Skeletal muscle cell (primary cell): Measurements from ENCODE around the gene EDIL3.

ENCODE experiments used
- DNase-seq: peaks from one replicate; pipeline ENCODE4 v3.0.0-alpha.2; 2010; ENCODE audit warnings: low read depth
- H3K4me3 ChIP-seq: 2 replicates; pipeline ENCODE4 v1.5.1; 2011; ENCODE audit warnings: low read depth, mild to moderate bottlenecking, control low read depth, low read length, moderate library complexity

EDIL3 gene, protein sequence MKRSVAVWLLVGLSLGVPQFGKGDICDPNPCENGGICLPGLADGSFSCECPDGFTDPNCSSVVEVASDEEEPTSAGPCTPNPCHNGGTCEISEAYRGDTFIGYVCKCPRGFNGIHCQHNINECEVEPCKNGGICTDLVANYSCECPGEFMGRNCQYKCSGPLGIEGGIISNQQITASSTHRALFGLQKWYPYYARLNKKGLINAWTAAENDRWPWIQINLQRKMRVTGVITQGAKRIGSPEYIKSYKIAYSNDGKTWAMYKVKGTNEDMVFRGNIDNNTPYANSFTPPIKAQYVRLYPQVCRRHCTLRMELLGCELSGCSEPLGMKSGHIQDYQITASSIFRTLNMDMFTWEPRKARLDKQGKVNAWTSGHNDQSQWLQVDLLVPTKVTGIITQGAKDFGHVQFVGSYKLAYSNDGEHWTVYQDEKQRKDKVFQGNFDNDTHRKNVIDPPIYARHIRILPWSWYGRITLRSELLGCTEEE

DNA sequence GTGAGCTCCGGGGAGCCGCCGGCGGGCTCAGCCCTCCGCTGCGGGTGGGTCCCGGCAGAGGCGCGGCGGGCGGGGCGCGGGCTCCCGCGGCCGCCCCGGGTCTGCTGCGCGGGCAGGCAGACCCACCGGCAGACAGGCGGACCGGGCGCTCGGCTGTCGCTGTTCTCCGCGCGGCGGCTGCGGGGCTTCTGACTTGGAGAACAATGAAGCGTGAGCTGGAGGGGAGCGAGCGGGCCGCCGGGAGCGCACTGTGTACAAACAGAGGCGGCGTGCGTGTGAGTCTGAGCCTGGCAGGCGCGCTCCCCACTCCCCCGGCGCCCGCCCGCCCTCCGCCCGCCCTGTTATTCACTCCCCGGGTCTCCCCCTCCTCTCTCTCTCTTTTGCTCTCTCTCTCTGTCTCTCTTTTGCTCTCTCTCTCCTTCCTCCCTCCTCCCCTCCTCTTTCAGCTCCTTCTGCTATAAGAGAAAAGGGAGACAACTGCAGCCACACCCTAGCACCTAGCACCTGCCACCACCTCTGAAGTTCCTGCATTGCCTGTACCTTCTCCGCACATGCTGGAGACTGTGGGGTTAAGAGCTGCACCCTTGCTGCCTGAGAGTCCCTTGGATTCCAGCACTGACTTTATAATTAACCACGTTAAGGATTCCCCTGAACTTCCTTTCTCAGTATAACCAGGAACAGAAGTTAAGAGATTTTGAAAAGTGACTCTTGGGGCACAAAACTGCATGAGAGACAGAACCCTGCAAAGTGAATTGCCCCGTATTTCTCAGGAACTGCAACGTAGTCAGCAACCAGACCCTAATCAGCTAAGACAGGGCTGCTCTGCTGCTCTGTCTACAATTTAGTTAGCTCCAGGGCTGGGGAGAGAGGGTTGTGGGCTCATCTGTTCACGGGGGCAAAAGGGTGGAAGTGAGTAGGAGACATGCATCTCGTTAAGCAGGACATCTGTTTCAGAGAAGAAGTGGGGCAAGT, at the start of gene EDIL3:
Gene EDIL3 (minus strand): TSS at position 277 of the 972 bp plus-strand sequence. CDS start 506 bp downstream, outside the sequence.
- H3K4me3 ChIP-seq, result peak within 1 kb of the TSS; percentile 65
- DNase-seq, result no peak

DNA sequence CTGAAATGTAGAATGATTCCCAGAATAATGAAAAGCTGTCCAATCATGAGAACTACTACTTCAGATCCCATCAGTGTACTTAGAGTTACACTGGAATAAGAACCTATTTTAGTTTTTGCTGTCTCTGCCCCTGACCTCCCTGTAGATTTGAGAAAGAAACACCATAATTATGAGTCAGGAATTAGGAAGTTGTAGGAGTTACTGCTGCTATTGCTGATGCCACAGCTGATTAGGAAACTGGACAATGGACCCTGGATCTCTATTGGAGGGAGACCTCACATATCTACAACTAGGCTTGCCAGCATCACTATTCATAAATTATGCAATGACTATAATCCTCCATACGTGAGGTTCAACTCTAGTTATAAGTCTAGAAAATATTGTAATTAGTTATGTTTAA, 48.8 kb upstream of the EDIL3 start:
- H3K4me3 ChIP-seq, result no peak overlapping the region
- peak; percentile 29 for DNase-seq

DNA sequence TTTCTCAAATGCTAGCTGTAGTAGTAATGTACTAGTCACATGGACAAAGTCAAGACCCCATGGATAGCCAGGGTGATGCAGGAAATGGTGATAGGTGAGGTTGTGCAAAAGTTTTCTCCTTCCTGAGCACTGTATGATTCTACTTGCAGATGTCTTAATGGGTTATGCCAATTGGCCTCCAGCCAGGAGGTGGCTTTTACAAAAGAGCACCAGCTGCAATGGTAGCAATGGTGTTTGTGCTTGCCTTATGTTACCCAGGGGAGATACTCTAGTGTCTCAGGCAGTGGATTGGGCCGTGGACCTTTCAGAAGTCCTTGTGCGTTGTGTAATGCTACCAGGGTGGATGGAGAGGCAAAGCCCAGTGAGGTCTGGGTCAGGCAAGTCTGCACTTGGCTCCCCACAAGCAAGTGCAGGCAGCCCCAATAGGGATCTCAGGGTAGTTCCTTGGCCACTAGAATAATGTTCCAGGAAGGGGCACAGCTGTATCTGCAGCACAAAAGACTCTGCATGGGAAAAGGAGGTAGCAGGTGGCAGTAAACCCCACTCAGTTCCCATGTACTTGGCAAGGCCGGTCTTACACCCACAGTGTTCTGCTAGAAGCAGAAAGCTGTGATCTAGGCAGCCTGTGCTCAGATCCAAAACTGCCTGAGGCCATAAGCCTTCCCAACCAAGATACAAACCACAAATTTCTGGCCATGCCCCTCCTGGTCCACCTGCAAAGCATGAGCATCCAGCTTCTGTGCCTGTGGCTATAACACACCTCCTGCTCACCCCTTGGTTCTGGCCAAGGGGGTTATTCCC, 46.4 kb upstream of the EDIL3 start:
- peak; percentile 7 for DNase-seq
- H3K4me3 ChIP-seq, result no peak overlapping the region

DNA sequence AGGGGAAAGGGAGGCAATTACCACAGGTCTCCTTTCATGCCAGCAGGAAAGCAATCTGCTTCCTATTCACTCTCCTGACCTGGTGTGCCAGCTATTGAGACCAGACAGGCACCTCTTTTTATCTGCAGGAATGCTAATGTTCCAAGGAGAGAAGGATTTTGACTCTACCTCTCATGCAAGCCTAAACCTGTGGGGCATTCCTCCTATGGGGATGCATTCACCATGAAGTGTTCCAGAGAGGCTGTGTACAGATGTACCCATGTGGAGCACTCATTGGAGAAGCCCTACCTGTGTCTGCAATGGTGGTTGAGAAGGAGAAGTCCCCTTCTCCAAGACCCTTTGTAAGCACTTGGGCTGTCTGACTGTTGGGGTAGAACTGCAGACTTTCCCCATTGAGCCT, 45.4 kb upstream of the EDIL3 start:
- DNase-seq, result no peak

DNA sequence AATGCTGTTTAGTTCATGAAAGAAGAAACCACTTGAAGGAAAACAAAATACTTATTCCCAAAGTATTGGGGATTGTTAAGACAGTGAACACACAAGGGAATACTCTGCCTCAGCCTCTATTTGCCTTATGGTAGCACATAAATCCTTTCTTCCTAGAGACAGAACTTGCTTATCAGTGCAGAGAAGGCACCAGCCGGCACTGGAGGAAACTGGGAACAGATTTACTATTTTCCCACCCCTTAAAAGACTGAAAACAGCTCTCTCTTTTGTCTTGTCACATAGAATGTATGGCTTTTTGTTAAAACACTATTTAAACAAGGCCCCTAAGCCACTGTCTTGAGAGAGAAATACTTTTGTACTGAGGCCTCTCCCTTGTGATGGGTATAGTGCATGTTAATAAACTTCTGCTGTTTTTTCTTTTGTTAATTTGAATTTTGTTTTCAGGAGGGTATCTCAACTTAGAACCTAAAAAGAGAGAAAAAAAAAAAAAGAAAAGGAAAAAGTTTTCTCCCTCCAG, 40.7 kb upstream of the EDIL3 start:
- DNase-seq, result no peak
- no peak overlapping the region for H3K4me3 ChIP-seq

More for the DNA sequence above, 45.4 kb upstream of the EDIL3 start:
- H3K4me3 ChIP-seq, result no peak overlapping the region

DNA sequence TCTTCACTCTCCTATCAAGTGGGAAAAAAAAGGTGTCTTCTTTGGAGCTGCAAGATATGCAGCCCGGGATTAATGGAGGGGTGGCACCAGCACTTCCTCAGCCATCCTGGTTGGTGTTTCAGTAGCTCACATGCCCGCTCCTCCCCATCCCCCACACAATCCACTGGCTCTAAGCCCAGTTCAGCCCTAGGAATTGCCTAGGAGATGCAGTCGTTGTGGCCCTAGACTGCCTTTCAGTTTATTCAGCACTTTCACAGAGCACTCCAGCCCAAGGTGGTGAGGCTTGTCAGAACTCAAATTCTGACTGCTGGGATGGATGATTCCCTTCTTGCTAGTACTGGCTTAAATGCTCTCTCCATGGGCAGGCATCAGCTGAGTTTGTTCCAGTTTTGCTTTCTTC, 35.1 kb upstream of the EDIL3 start:
- no peak for DNase-seq
- no peak overlapping the region for H3K4me3 ChIP-seq

DNA sequence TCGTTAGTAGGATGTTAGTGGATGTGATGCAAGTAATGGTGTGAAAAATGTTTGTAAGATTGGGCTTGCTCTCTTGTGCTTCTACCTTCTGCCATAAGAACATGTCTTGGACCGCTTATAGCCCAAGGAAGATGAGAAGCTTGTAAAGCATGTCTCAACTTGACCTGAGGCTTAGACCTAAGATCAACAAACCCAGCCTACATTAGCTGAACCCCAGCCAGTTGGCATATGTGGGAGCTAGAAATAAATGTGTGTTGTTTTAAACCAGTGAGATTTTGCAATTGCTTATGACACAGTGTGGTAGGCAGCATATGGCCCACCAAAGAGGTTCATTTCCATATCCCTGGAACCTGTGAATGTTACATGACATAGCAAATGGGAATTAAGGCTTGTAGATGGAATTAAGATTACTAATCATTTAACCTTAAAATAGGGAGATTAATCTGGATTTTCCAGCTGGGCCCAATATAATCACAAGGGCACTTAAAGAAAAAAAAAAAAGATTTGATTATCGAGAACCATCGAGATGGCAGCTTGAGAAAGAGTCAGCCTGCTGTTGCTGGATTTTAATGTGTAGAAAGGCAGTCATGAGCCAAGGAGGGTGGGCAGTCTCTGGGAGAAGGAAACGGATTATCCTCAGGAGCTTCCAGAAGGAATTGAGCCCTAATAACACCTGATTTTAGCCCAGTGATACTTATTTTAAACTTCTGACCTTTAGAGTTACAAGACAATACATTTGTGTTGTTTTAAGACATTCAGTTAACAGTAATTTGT, 27.3 kb upstream of the EDIL3 start:
- no peak overlapping the region for H3K4me3 ChIP-seq
- DNase-seq, result peak; percentile 34

DNA sequence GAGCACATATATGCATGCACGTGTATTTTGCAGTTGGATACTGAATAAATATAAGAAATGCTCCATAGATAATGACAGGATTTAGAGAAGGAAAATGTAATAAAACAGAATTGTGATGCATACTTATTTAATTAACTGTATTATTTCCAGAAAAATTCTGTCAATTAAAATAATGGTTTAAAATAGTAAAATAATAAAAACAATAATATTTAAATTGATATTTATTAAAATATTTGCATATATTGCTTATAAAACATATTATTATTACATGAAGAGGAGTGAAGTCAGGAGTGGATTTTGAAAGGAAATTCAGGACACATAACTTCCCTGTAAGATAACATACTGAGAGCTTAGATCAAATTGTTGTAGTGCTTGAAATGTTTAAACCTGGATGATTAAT, 21.4 kb upstream of the EDIL3 start:
- no peak overlapping the region for H3K4me3 ChIP-seq
- DNase-seq, result no peak

DNA sequence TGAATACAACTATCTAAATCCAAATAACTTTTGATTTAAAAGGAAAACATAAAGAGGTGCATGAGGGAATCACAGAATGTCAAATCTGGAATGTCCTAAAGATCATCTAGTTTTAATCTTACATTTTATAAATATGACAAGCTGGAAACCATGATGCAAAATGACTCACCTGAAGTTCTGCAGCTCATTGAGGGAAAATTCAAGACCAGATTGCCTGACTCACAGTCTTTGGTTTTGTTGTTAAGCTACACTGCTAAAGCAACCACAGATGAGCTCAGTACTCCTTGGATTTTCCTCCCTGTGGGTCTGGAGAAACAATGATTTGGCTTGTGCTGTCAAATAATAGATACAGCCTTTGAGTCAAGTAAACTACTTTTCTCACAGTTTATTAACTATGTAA, 19.1 kb upstream of the EDIL3 start:
- peak; percentile 70 for DNase-seq
- H3K4me3 ChIP-seq, result no peak overlapping the region

DNA sequence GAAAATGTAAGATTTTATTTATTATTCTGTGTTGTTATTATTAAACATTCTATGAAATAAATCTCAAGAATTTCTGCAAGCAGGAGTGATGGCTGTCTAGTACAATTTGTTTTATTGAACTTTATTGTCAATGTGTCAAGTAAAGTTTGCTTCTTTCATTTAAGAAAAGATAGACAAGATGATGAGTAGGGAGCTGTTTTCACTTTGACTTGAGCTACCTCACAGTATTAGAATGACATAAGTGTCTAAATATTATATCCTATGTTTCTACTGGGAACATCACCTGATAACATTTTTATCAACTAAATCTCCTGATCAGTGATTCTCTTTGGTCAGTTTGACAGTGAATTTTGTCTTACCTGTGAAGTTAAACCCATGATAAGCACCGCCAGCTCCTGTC, 12.7 kb upstream of the EDIL3 start:
- H3K4me3 ChIP-seq, result no peak overlapping the region
- no peak for DNase-seq

DNA sequence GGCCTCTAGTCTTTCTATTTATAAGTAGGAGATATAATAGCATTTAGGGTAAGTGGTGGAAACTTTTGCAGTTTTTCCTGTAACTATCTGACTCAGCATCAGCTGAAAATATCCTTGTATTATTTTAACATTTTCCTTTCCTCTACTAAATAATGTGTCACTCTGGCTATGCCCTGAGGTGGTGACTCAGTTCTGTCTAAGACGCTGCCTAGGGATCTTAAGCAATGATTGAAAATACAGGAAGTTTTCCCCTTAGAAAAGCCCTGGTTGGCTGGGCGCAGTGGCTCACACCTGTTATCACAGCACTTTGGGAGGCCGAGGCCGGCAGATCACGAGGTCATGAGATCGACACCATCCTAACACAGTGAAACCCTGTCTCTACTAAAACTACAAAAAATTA, 9.3 kb upstream of the EDIL3 start:
- H3K4me3 ChIP-seq, result no peak overlapping the region
- DNase-seq, result no peak

DNA sequence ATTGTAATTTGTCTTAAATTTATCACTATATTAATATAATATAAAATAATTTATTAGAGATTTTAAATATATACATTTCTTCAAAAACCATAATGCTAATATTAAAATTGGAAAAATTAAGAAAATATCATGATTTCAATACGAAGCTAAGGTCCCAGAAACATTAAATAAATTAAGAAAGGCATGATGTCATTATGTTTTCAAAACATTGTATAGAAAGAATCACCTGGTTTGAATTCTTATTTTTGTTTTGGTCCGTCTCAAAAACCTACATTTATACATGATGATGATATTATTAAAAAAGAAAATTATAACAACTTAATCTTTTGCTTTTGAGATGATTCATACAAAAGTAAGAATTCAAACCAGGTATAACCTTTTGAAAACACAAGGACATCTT, 8.2 kb upstream of the EDIL3 start:
- H3K4me3 ChIP-seq, result no peak overlapping the region
- DNase-seq, result no peak

DNA sequence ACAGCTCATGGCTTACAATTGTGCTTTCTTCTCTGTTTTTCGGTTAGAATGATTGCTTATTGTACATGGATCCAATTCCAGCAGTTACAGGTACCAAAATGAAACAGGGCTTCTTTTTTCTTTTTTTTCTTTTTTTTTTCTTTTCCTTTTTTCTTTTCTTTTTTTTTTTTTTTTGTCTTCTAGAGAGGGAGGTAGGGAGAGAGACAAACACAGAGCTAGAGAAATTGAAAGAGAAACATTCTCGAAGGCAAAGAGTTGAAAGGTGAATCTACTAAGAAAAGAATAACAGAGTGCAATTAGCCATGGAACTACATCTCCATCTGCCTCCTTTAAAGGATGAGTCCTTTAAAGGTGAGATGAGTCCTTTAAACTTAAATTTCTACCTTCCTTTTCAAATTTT, 1.0 kb upstream of the EDIL3 start:
- no peak overlapping the region for H3K4me3 ChIP-seq
- no peak for DNase-seq

DNA sequence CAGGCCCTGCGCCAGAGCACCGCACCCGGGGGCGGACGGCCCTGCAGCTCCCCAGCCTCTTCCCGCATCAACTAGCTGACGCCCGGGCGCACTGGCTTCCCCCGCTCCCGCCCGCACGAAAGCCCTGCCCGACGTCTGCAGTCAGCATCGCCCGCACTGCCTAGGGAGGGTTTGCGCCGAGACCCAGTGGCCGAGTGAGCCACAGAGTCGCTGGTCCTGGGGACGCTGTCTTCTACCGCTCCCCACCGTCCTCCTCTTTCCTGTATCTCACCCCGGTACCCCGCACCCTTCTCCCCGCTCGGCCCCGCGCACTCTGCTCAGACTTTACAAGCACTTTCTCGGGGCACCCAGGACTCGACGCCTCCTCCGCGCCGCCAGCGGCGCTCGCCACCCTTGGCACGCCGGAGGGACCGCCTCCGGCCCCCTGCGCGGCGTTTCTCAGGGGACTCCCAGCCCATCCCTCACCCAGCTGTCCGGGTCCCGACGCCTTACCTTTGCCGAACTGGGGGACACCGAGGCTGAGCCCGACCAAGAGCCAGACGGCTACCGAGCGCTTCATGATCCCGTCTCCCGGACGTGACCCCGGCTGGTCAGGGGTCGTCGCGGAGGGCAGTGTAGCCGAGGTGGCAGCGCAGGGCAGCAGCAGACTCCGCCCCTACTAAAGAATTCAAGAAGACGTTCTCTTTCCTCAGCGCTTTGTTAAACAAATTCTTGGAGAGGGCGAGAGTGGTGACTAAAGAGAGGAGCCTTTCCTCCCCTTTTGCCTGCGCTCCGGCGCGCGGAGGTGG, 670 bp downstream of the EDIL3 start:
- H3K4me3 ChIP-seq, result peak overlapping the region; percentile 65
- no peak for DNase-seq

DNA sequence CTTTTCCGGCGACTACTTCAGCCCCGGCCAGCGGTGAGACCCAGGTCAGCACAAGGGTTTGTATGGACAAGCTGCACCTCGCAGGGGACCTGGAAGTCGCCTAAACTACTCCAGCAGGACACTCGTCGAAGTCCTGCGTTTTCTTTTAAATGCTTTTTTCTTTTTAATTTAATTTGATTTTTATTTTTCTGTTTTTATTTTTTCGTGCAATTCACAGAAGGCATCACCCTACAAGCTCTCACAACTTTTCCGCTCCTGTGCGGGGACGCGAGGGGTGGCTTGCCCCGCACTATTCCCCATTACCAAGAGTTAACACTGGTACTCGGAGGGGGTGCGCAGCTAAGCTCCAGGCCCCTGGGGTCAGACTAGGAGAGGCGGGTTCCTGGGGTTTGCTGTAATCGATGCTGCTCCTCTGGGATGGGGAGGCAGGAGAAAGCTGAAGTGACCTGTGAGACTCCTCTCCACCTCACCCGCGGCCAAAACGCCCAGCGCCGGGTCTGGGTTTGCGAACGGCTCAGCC, 1.3 kb downstream of the EDIL3 start:
- peak overlapping the region; percentile 65 for H3K4me3 ChIP-seq
- no peak for DNase-seq

DNA sequence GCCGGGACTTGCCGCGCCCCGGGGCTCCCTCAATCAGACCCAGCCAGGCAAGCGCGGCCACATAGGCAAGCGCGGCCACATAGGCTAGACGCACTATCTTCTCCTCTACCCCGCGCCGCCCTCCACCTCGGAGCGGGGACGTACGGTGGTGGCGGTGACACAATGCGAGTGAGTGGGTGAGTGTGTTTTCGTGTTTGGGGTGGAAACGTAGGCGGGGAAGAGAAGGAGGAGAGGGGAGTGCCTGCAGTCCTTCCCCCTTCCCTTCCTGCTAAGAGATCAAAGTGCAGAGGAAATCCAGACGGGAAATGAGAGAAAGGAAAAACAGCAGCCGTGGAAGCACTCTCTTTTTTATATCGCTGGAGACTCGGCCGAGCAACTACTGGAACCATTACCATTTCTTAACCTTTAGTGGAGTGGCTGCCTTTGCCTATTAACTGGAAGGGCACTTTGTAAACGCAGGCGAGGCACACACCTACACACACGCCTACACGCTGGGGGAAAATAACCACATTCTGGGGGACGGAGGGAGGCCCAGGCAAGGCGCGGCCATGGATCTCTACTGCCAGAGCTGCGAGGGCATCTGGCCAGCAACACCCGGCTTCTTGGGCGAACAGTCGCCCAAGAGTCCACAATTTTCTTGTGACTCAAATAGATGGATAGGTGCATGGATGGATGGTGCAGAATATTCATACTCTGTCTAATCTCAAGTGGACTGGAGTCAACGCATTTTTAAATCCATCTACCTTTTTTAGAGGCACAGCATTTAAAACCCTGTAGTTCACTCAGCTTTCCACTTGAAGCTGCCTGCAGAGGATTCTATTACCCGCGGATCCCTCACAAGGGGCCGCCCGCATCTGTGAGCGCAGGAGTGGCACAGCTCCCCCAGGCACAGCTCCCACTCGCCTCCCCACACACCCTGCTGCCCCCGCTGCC, 2.1 kb downstream of the EDIL3 start:
- DNase-seq, result no peak
- peak overlapping the region; percentile 65 for H3K4me3 ChIP-seq
